ENCODE measurements around the gene HSPB8. TPM values are rescaled to one million over a fixed set of nuclear protein-coding genes. Genes with fewer than 3 reads are reported as not detected.

Gene HSPB8
- total and polyA plus RNA-seq, 7 donors = 398 to 1,629 (median 940) TPM

DNA sequence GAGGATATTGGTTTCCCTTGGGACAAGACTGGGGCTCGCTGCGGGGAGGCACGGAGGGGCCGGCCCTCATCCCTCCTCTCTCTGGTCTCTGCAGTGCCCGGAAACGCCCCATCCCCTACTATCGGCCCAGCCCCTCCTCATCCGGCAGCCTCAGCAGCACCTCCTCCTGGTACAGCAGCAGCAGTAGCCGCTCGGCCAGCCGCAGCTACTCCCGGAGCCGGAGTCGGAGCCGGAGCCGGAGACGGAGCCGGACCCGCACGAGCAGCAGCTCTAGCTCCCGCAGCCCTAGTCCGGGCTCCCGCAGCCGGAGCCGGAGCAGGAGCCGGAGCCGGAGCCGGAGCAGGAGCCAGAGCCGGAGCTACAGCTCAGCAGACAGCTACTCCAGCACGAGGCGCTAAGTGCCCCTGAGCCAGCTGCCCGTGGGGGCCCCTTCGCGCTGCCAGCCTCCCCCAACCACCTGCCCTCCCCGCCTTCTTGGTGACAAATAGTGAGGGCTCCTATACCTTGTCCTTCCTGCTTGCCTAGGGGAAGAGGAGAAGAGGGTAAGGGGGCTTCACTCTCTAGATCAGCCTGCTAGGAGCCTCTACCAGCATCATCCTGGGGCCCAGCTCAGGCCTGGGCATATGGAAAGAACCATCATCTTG lies 22.2 kb upstream of the HSPB8 start:
- WGBS, 3 donors = 81 to 89% (median 85%) methylated on average over 30 to 35 of the region's 35 CpGs
- Histone ChIP-seq H3K4me3 (peak overlapping the region; percentile 54), H3K9me3 (peaks cover 3% of the 10 kb centered on the region), H3K36me3 (ENCODE audit: insufficient read depth in 1 of 2, low read depth in 1 of 2) (no peaks in the 10 kb centered on the region), H3K27ac (peak overlapping the region; percentile 95), H3K27me3 (ENCODE audit: insufficient read depth in 3 of 3, low read length in 2 of 3) (no peaks in the 10 kb centered on the region), H3K4me1 (peaks cover 48% of the 10 kb centered on the region)
- intact Hi-C loops (cut with DNase I) = no loop called here
- TF ChIP-seq, protein P1, sequence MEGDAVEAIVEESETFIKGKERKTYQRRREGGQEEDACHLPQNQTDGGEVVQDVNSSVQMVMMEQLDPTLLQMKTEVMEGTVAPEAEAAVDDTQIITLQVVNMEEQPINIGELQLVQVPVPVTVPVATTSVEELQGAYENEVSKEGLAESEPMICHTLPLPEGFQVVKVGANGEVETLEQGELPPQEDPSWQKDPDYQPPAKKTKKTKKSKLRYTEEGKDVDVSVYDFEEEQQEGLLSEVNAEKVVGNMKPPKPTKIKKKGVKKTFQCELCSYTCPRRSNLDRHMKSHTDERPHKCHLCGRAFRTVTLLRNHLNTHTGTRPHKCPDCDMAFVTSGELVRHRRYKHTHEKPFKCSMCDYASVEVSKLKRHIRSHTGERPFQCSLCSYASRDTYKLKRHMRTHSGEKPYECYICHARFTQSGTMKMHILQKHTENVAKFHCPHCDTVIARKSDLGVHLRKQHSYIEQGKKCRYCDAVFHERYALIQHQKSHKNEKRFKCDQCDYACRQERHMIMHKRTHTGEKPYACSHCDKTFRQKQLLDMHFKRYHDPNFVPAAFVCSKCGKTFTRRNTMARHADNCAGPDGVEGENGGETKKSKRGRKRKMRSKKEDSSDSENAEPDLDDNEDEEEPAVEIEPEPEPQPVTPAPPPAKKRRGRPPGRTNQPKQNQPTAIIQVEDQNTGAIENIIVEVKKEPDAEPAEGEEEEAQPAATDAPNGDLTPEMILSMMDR (IDR thresholded peaks at IDR 0.05) = peak; percentile 32
- ATAC-seq (no peak), DNase-seq (no peak)

DNA sequence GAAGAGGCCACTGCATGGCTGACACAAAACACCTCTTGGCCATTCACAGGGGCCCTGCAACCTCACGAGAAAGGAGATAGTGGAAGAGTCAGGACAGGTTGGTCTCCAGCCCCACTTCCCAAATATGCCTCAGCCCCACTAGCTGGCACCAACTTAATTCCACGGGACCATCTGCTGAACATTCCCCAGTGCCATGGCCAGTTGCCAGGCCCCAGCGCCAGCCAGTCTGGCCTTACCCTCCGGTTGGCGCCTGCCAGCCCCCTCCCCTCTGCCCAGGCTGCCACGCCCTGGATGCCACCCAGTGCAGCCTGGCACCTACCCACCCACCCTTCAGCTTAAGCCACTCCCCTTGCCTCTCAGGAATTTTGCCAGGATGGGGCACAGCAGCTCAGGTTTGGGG lies 21.2 kb upstream of the HSPB8 start:
- no peaks in the 10 kb centered on the region for H3K9me3 ChIP-seq
- peaks cover 49% of the 10 kb centered on the region for H3K4me1 ChIP-seq
- 26 to 32% (median 26%) methylated on average over 6 of the region's 6 CpGs for WGBS, 3 donors
- TF ChIP-seq, protein P1 (IDR thresholded peaks at IDR 0.05) = no peak
- H3K4me3 ChIP-seq = peak overlapping the region; percentile 54
- no peaks in the 10 kb centered on the region for H3K27me3 ChIP-seq (ENCODE audit: insufficient read depth in 3 of 3, low read length in 2 of 3)
- H3K27ac ChIP-seq = peak overlapping the region; percentile 95
- H3K36me3 ChIP-seq (ENCODE audit: insufficient read depth in 1 of 2, low read depth in 1 of 2) = no peaks in the 10 kb centered on the region
- peak; percentile 83 to 96 for DNase-seq
- intact Hi-C loops (cut with DNase I) = no loop called here
- ATAC-seq = peak; percentile 80 to 86 (median 84)

DNA sequence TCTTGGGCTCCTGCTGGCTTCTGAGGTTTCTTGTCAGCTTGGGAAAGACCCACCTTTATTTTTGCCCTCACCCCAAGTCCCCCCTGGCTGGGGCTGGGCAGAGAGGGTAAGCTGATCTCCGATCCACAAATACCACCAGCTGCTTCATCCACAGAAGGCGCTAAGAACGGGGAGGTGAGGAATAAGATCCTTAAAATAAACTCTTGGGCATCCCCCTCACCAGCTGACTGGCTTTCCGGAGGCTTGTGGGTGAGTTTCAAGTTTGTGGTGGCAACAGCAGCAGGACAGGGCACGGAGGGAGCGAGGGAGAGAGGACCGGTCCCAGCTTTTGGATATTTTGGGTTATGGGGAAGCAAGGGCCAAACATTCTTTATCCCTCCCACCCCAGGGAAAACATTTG lies 20.8 kb upstream of the HSPB8 start:
- Histone ChIP-seq H3K36me3 (ENCODE audit: insufficient read depth in 1 of 2, low read depth in 1 of 2) (no peaks in the 10 kb centered on the region), H3K27me3 (ENCODE audit: insufficient read depth in 3 of 3, low read length in 2 of 3) (no peaks in the 10 kb centered on the region), H3K4me3 (peak overlapping the region; percentile 54), H3K4me1 (peaks cover 49% of the 10 kb centered on the region), H3K27ac (peak overlapping the region; percentile 95), H3K9me3 (no peaks in the 10 kb centered on the region)
- peak; percentile 55 to 83 for DNase-seq
- peak; percentile 85 to 90 (median 86) for ATAC-seq
- WGBS, 3 donors = 22 to 30% (median 25%) methylated on average over 7 of the region's 7 CpGs
- intact Hi-C loops (cut with DNase I) = loop anchor here (1.0 to 2.0 kb wide), 2 partner anchors 19 to 20 kb away; partner anchors contain the start of gene HSPB8 (in 1 of the 2)
- TF ChIP-seq, protein P1 (IDR thresholded peaks at IDR 0.05) = no peak

DNA sequence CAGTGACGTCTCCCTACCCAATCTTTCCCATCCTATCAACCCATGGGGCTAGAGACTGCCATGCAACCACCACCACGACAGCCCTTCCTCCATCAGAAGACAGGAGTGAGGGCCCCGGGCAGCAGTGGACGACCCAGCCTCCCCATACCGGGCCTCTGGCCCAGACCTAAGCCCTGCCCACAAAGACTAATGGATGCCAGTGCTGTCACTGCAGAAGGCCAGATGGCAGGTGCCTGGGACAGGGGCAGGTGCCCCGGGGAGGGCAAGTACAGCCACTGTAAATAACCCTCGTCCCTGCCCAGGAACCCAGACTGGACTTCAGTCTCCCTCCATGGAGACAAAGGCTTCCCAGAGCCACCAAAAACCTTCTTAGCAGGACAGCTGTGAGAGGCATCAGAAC lies 20.3 kb upstream of the HSPB8 start:
- DNase-seq = peak; percentile 63 to 86
- H3K4me3 ChIP-seq = peak overlapping the region; percentile 54

More for the DNA sequence above, 20.3 kb upstream of the HSPB8 start:
- peak; percentile 75 to 82 (median 81) for ATAC-seq
- H3K27ac ChIP-seq = peak overlapping the region; percentile 95
- H3K36me3 ChIP-seq (ENCODE audit: insufficient read depth in 1 of 2, low read depth in 1 of 2) = no peaks in the 10 kb centered on the region
- no peaks in the 10 kb centered on the region for H3K9me3 ChIP-seq
- no peaks in the 10 kb centered on the region for H3K27me3 ChIP-seq (ENCODE audit: insufficient read depth in 3 of 3, low read length in 2 of 3)
- TF ChIP-seq, protein P1 (IDR thresholded peaks at IDR 0.05) = no peak
- intact Hi-C loops (cut with DNase I) = loop anchor here (1.0 to 2.0 kb wide), 2 partner anchors 18 to 20 kb away; partner anchors contain the start of gene HSPB8 (in 1 of the 2)
- peaks cover 49% of the 10 kb centered on the region for H3K4me1 ChIP-seq
- WGBS, 3 donors = 22 to 34% (median 23%) methylated on average over 7 of the region's 7 CpGs
